ENCODE results near the gene MXI1. TPM values are rescaled to one million over a fixed set of nuclear protein-coding genes. Genes with fewer than 3 reads are reported as not detected.

Gene MXI1
- total RNA-seq, 3 donors from 2014 or later: 75.4 to 137 (median 79.5) TPM

- Histone ChIP-seq H3K9me3 (no peaks in the 10 kb centered on the region), H3K27me3 (peaks cover 0 to 8% of the 10 kb centered on the region in 2 donors), H3K4me3 (no peak overlapping the region), H3K36me3 (no peaks in the 10 kb centered on the region), H3K4me1 (no peaks in the 10 kb centered on the region), H3K27ac (no peak overlapping the region)
- intact Hi-C loops (cut with DNase I; ENCODE audit: low total_unique reads): no loop called here
- TF ChIP-seq POLR2AphosphoS5 (IDR thresholded peaks at IDR 0.05): no peak
- TF ChIP-seq CTCF (IDR thresholded peaks at IDR 0.05): no peak
- no peak for TF ChIP-seq POLR2A (IDR thresholded peaks at IDR 0.05)
- no peak for DNase-seq (ENCODE audit: low spot score in 2 of 2)
Measured at GRCh38 chr10:110169586-110169985, 37.8 kb upstream of the MXI1 start.

GRCh38 chr10:110170142-110170971 is 37.0 kb upstream of the MXI1 start:
- H3K4me3 ChIP-seq: no peak overlapping the region
- no peak overlapping the region for H3K27ac ChIP-seq
- no peak for DNase-seq (ENCODE audit: low spot score in 2 of 2)
- intact Hi-C loops (cut with DNase I; ENCODE audit: low total_unique reads): no loop called here
- no peaks in the 10 kb centered on the region for H3K36me3 ChIP-seq
- TF ChIP-seq POLR2AphosphoS5 (IDR thresholded peaks at IDR 0.05) (no peak), POLR2A (IDR thresholded peaks at IDR 0.05) (no peak), CTCF (IDR thresholded peaks at IDR 0.05) (no peak)
- H3K4me1 ChIP-seq: no peaks in the 10 kb centered on the region
- H3K9me3 ChIP-seq: no peaks in the 10 kb centered on the region
- H3K27me3 ChIP-seq: peaks cover 0 to 8% of the 10 kb centered on the region in 2 donors

GRCh38 chr10:110171032-110171431 is 36.4 kb upstream of the MXI1 start:
- Histone ChIP-seq H3K27ac (no peak overlapping the region), H3K9me3 (no peaks in the 10 kb centered on the region), H3K27me3 (peaks cover 0 to 2% of the 10 kb centered on the region in 2 donors), H3K4me1 (no peaks in the 10 kb centered on the region), H3K36me3 (no peaks in the 10 kb centered on the region), H3K4me3 (no peak overlapping the region)
- intact Hi-C loops (cut with DNase I; ENCODE audit: low total_unique reads): no loop called here
- TF ChIP-seq POLR2AphosphoS5 (IDR thresholded peaks at IDR 0.05): no peak
- TF ChIP-seq POLR2A (IDR thresholded peaks at IDR 0.05): no peak
- no peak for TF ChIP-seq CTCF (IDR thresholded peaks at IDR 0.05)
- DNase-seq (ENCODE audit: low spot score in 2 of 2): no peak

- DNase-seq (ENCODE audit: low spot score in 2 of 2): no peak
- H3K4me1 ChIP-seq: no peaks in the 10 kb centered on the region
- H3K9me3 ChIP-seq: no peaks in the 10 kb centered on the region
- no peak for TF ChIP-seq POLR2A (IDR thresholded peaks at IDR 0.05)
- TF ChIP-seq POLR2AphosphoS5 (IDR thresholded peaks at IDR 0.05): no peak
- no peak for TF ChIP-seq CTCF (IDR thresholded peaks at IDR 0.05)
- H3K36me3 ChIP-seq: no peaks in the 10 kb centered on the region
- H3K27ac ChIP-seq: no peak overlapping the region
- intact Hi-C loops (cut with DNase I; ENCODE audit: low total_unique reads): no loop called here
- no peaks in the 10 kb centered on the region for H3K27me3 ChIP-seq
- no peak overlapping the region for H3K4me3 ChIP-seq
Measured at GRCh38 chr10:110172155-110172554, 35.2 kb upstream of the MXI1 start.

- TF ChIP-seq POLR2AphosphoS5 (IDR thresholded peaks at IDR 0.05): no peak
- TF ChIP-seq CTCF (IDR thresholded peaks at IDR 0.05): no peak
- TF ChIP-seq POLR2A (IDR thresholded peaks at IDR 0.05): no peak
- H3K9me3 ChIP-seq: no peaks in the 10 kb centered on the region
Measured at GRCh38 chr10:110174201-110174600, 33.2 kb upstream of the MXI1 start.

More at GRCh38 chr10:110174201-110174600, 33.2 kb upstream of the MXI1 start:
- intact Hi-C loops (cut with DNase I; ENCODE audit: low total_unique reads): no loop called here
- Histone ChIP-seq H3K27ac (no peak overlapping the region), H3K27me3 (no peaks in the 10 kb centered on the region), H3K4me1 (no peaks in the 10 kb centered on the region), H3K4me3 (no peak overlapping the region), H3K36me3 (no peaks in the 10 kb centered on the region)
- no peak for DNase-seq (ENCODE audit: low spot score in 2 of 2)
